NB4 (cell line): ENCODE results near the gene MSH3.

Experiments used
- CTCF ChIP-seq: IDR thresholded peaks from one replicate; pipeline ENCODE4 v1.5.1; 2012; ENCODE audit warnings: low read depth, low read length
- MYC ChIP-seq: IDR thresholded peaks from 2 replicates; pipeline ENCODE4 v1.6.1; 2011; ENCODE audit warnings: low read depth, low read length

GRCh38 chr5:80920333-80920732 is 265.9 kb downstream of the MSH3 start:
- no peak for TF ChIP-seq CTCF
- TF ChIP-seq MYC = no peak
